Left hindlimb (tissue), 1 donor: ENCODE measurements around the gene EGFL7.
A peak's percentile ranks its signal among the peaks of the same experiment; 100 is the strongest.

Source experiments
- DNase-seq: peaks from one replicate; pipeline ENCODE4 v3.0.0-alpha.2; 2018

Gene EGFL7

DNA sequence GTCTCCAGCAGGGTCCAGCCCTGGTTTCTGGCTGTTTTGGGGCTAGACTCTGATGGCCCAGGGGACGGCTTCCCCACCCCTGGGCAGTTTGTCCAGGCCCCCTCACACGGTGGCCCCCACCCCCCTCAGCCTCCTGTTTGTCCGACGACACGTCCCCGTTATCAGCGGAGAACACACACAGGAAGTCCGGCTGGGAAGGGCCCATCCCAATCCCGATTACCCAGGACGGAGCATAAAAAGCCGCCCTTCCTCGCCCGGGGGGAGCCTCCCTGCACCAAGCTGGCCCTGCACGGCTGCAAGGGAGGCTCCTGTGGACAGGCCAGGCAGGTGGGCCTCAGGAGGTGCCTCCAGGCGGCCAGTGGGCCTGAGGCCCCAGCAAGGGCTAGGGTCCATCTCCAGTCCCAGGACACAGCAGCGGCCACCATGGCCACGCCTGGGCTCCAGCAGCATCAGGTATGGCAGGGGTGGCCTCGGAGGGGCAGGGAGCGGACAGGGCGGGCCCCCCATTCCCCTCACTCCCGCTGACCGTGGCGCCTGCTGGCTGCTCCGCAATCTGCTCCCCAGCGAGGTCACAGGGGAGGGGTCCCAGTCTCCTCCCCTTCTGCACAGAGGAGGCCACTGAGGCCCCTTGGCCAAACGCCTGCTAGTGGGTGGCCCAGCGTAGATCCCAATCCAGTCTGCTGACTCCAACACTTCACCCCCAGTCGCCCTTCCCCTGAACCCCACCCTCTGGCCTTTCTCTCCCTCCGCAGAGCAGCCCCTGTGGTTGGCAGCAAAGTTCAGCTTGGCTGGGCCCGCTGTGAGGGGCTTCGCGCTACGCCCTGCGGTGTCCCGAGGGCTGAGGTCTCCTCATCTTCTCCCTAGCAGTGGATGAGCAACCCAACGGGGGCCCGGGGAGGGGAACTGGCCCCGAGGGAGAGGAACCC, at the start of gene EGFL7:
EGFL7 (plus strand) TSS at position 261 of the 926 bp plus-strand sequence. CDS start 5,367 bp downstream, outside the sequence.
- DNase-seq, result no peak

DNA sequence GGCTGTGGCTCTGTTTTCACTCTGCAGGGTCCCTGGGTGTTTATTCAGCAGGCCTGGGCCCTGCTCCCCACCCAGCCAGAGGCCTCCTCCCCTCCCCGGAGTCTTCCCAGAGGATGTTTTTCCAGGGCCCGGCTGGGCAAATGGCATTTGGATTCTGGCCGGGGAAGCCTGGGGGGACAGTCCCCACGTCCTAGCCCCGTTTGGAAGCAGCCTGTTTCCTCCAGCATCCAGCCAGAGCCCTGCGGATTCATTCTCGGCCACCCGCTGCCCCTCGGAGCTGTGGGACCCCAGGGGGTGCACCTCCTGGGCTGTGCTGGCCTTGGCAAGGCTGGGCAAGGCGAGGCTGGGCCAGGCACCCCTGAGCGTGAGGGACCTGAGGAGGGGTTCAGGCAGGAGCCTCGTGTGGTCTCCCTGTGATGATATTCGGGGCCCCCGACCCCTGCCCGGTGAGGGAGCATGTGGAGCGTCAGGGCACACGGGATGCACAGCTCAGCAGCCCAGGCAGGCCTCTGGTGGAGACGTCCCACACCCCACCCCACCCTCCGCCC, 48.8 kb upstream of the EGFL7 start:
- no peak for DNase-seq

DNA sequence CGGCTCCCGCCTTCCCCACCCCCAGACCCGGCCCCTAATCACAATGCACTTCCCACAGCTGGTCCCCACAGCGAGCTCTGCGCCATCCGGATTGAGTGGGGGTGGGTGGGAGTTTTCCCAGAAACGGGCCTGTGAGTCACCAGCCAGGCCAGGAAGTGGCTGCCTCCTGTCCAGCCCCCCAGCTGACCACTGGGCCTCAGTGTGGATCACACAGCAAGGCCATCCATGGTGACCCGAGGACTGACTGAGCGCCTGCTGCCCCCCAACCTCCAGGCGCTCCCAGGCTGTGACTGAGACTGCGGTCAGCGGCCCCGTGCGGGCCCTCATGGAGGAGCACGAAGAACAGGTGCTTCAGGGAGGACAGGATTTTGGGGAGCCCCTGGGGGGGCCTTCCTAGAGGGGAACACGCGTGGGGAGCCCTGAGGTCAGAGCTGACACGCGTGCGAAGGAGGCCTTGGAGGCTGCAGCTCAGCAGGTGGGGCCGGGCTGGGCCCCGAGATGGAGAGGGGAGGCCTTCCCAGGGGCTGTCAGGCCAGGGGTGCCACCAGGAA, 48.3 kb upstream of the EGFL7 start:
- DNase-seq, result peak; percentile 79

DNA sequence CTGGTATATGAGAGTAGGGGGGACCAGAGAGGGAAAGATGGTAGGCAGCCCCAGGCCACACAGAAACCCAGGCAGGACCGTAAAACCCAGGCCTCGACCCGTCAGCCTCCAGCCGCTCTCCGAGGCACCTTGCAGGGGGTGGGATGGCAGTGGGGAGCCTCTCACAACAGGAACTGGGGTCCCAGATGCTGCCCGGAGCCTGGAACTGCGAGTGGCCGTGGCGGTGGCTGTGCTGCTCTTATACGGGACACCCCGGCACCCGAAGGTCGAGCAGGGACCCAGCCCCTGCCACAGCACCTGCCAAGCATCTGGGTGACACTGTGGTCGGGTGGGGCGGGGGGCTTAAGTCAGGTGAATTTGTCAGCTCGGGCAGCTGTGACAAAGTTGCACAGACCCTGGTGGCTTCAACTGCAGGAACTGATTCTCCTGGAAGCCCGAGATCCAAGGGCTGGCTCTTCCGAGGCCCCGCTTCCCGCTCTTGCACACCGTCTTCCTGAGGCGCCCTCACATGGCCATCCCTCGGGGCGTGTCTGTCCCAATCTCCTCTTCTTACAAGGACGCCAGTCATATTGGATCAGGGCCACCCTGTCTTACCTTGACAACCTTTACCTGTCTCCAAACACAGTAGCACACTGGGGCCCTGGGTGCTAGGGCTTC, 47.6 kb upstream of the EGFL7 start:
- no peak for DNase-seq

- DNase-seq, result no peak
Observed at GRCh38 chr9:136615631-136616306, 46.9 kb upstream of the EGFL7 start.

DNA sequence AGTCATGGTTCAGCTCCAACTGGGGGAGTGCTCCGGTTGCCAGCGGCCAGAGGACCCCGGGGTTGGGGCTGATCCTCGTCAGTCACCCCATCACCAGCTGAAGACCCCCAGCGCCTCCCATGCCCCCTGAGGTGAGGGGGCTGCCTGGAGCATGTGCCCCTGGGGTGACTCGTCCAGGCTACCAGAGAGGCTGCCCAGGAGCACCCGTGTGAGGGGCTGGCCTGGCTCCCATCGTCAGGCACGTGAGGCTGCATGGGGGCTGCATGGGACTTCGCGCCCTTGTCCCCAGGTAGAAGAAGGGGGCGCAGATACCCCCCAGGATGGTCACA, 46.4 kb upstream of the EGFL7 start:
- DNase-seq, result no peak

DNA sequence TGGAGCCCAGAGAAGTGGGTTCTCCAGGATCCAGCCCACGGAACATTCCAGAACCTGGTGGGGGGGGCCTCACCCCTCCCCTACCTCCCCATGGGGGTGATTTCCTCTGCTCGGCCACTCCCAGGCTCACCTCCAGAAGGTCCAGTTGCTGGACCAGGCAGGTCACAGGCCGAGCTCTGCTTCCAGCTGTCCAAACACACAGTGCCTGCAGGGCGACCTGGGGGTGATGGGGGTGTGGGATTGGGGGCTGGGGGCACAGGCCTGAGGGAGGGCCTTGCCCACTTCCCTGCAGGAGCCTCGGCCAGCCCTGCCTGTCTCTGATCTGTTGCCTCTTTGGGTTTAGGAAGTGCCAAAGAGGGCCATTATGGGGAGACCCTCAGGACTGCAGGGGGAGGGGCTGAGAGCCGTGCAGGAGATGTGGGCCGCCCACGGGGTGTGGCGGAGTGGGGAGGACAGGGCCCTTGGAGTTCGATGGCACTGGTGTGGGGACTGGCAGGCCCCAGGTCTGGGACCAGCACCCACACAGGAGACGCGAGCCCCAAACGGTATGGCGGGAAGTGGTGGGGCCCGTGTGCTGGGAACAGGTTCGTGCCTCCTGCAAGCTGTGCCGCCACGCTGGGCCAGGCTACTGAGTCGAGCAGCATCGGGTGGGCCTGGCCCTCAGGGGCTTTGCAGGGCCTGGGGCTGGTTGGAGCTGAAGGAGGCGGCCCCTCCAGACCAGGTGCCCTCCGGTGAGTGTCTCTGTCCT, 45.6 kb upstream of the EGFL7 start:
- no peak for DNase-seq

GRCh38 chr9:136617746-136618579, 44.8 kb upstream of the EGFL7 start:
- no peak for DNase-seq

- no peak for DNase-seq
Observed at GRCh38 chr9:136618580-136619547, 43.9 kb upstream of the EGFL7 start.

DNA sequence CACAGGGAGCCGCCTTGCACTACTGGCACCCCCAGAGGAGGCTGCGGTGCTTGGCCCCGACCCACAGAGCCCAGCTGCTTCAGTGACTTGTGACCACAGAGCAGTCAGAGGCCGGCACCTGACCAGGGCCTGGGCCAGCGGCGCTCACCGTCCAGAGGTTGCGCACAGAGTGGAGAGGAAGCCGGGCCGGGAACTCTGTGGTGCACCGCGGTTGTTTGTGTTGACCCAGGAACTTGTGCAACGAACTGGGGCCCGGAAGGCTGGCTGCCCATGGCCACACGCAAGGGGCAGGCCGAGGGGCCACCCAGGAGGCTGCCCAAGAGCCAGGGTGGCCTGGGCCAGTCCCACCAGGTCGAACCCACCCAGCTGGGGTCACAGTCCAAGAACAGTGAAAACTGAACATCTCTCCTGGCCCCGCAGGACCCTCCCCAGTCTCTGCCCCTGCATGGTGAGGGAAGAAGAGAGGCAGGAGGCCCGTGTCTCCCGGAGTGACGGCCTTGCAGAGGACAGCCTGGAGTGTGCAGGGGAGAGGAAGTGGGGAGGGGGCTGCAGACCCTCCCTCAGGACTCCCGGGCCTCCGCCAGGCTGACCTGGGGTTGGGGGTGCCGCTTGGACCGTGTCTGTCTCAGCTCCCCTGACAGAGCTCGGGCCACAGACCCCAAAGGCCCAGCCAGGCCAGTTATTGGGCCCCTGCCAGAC, 42.8 kb upstream of the EGFL7 start:
- peak; percentile 69 for DNase-seq

DNA sequence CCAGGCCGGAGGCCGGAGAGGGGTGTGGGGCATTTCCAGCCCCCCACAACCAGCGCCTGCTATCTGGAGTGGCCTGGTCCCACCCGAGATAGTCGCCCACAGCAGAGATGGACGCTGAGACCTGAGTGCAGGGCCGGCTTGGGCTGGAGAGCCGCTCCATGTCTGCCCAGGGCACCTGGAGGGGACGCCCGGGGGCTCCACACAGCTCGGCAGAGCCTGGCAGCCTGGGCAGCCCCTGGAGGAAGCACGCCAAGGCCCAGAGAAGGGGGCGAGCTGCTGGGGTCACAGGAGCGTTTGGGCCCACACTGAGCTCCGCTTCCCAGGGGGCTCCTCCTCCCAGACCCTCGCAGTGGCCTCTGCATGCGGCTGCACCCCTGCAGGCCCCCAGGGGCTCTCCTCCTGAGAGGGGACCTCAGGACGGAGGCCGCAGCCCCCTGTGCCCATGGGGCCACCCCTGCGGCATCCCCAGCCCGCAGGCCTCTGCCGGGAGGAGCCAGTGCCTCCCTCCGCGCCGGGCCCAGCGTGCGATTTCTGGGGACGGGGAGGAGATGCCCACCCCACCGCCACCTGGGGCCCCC, 42.2 kb upstream of the EGFL7 start:
- DNase-seq, result no peak

- no peak for DNase-seq
Observed at GRCh38 chr9:136621019-136621733, 41.5 kb upstream of the EGFL7 start.

DNA sequence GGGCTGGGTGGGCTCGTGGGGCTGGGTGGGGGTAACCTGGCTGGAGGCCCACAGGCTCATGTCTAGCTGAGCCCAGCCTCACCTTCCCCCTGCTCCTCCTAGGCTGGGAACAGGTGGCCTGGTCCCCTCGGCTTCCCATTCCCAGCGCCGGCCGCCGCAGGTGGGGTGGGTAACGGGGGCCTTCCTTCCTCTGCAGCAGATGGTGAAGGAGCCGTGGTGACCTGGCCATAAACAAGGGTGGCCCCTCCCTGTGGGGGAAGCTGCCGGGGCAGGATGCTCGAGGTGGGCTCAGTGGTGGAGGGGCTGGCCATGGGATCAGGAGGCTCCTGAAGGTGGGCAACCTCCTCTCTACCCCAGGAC, 41.0 kb upstream of the EGFL7 start:
- no peak for DNase-seq

- no peak for DNase-seq
Observed at GRCh38 chr9:136622538-136622948, 40.2 kb upstream of the EGFL7 start.

DNA sequence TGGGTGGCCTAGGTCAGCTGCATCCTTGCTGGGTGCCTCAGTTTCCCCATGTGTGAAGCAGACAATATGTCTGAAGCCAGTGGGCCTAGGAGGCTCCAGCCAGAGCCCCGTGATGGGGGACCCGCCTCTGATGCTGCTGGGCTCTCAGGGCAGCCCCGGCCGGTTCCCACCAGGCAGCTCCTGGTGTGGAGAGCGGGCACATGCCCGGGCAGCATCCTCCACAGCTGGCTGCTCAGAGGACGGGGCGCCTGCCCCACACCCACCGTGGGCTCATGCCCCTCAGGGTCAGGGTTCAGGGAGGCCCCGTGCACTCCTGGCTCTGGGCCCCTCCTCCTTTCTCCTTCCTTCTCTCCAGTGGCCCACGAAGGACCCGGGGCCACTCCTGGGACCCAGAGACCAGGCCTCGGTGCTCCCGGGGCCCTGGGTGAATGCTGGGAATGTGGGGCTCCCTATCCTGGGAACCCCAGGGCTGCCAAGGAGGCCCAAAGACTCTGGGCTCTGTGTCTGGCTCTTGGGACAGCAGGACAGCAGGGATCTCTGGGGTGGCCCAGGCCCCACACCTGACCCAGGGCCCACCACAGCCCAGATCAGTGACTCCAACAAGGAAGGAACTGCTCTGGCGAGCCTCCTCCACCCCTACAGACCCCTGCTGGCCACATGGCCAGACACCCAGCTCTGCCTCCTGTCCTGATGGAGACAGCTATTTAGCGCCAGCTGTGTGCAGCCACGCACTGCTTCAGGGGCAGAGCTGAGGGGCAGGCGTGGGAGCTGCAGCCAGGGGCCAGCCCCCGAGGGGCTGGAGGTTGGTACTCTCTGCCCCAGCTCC, 39.5 kb upstream of the EGFL7 start:
- DNase-seq, result no peak

DNA sequence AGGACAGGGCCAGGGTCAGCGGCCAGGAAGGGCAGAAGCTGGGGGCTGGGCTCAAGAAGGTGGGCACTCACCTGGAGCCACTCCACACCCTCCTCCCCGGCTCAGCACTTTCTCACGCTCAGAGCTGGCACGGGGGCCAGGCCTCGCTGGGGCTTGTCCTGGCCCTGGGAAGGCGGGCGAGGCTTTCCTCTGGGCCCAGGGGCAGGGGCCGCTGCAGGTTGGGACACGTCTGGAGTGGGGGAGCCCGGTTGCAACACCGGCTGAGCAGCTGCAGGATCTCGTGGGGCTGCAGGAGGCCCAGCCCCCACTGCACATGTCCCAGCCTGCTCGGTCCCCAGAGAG, 38.9 kb upstream of the EGFL7 start:
- peak; percentile 29 for DNase-seq

DNA sequence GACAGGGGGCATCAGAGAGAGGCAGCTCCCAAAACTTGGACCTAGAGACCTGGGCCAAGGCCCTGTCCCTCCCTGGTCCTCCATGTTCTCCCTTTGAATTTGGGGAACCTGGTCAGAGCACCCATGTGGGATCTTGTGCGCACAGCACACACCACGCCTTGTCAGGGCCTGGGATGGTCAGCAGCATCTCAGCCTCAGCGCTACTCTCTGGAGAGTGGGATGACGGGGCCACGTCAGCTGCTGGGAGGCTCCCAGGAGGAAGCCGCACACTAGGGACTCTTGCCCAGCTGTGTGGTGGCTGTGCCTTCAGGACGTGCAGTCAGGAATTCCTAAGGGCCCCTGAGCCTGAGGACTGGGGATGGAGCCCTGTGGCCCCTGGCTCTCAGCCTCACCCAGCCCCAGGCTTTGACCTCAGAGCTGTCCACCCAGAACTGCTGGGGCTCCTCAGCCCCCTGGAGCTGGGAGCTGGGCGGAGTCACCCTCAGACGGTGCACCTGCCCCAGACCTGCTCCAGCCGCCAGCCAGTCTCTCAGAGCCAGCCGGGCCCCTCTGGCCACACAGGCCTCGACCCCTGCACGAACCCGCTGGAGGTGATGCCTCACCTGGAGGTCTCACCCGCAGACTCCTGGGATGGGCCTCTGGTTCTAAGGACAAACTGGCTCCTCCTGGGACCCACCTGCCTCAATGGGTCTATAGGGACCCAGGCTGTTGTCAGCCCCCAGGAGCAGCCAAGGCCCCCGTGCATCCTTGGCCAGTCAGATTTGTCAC, 38.3 kb upstream of the EGFL7 start:
- peak; percentile 29 for DNase-seq
